HEK293 (cell line): ENCODE measurements around the gene THOP1.
A peak's percentile ranks its signal among the peaks of the same experiment; 100 is the strongest.

Experiments used
- CTCF ChIA-PET: fragments of 350-600 bp; formaldehyde crosslinking; extraction: SDS; loops from one replicate; lab custom pipeline; 2021; ENCODE audit warnings: antibody characterized with exemption; lab: Yijun Ruan, JAX
- POLR2A ChIA-PET: fragments of 300-600 bp; formaldehyde crosslinking; extraction: SDS; loops from one replicate; lab custom pipeline; 2020; ENCODE audit warnings: antibody characterized with exemption, inconsistent platforms; lab: Yijun Ruan, JAX
- H3K27ac ChIP-seq: fragments of 200-500 bp; sonication (Bioruptor generic); 2 replicates; pipeline ENCODE4 v1.5.1; 2014; ENCODE audit warnings: low read depth, low read length, control low read depth, inconsistent platforms; ENCODE audit errors: extremely low read depth
- H3K36me3 ChIP-seq, 2 experiments: fragments of 200-500 bp in 1 of 2; sonication (Bioruptor generic) in 1 of 2; 1 replicate in 1 of 2; 2 replicates in 1 of 2; pipeline ENCODE4 v1.5.1; 2014 to 2017; ENCODE audit warnings: inconsistent platforms in 2 of 2, low read length in 2 of 2; ENCODE audit not compliant: control insufficient read depth in 2 of 2, insufficient read depth in 1 of 2
- H3K4me1 ChIP-seq: fragments of 200-500 bp; sonication (Bioruptor generic); 2 replicates; pipeline ENCODE4 v1.5.1; 2014; ENCODE audit warnings: mild to moderate bottlenecking, low read length, inconsistent platforms; ENCODE audit not compliant: control insufficient read depth, insufficient read depth
- H3K4me3 ChIP-seq: 2 replicates; pipeline ENCODE4 v1.5.1; 2011; ENCODE audit warnings: low read depth, mild to moderate bottlenecking, control low read depth, low read length, moderate library complexity
- H3K9me3 ChIP-seq: fragments of 200-500 bp; sonication (Bioruptor generic); 2 replicates; pipeline ENCODE4 v1.5.1; 2014; ENCODE audit warnings: low read depth, low read length, inconsistent platforms; ENCODE audit not compliant: control insufficient read depth, insufficient read depth
- FEZF1 ChIP-seq: fragments of 450-650 bp; formaldehyde crosslinking; IDR thresholded peaks from 2 replicates; pipeline ENCODE4 v1.5.1; 2016; ENCODE audit warnings: missing biosample characterization, missing genetic modification characterization
- SCRT2 ChIP-seq: fragments of 450-650 bp; formaldehyde crosslinking; IDR thresholded peaks from 2 replicates; pipeline ENCODE4 v1.5.1; 2016; ENCODE audit warnings: missing biosample characterization, missing genetic modification characterization
- SP7 ChIP-seq: fragments of 450-650 bp; formaldehyde crosslinking; IDR thresholded peaks from 2 replicates; pipeline ENCODE4 v1.5.1; 2016; ENCODE audit warnings: missing biosample characterization, missing genetic modification characterization
- ZBTB7A ChIP-seq: fragments of 450-650 bp; formaldehyde crosslinking; IDR thresholded peaks from 2 replicates; pipeline ENCODE4 v1.5.1; 2016; ENCODE audit warnings: low read depth, missing biosample characterization, missing genetic modification characterization
- ZNF10 ChIP-seq: fragments of 450-650 bp; formaldehyde crosslinking; IDR thresholded peaks from 2 replicates; pipeline ENCODE4 v1.5.1; 2017; ENCODE audit warnings: missing biosample characterization, missing genetic modification characterization
- ZNF157 ChIP-seq: fragments of 450-650 bp; formaldehyde crosslinking; IDR thresholded peaks from 2 replicates; pipeline ENCODE4 v1.5.1; 2016; ENCODE audit warnings: missing biosample characterization, missing genetic modification characterization
- ZNF239 ChIP-seq: fragments of 450-650 bp; formaldehyde crosslinking; IDR thresholded peaks from 2 replicates; pipeline ENCODE4 v1.5.1; 2016; ENCODE audit warnings: missing biosample characterization, missing genetic modification characterization
- ZNF544 ChIP-seq: fragments of 450-650 bp; formaldehyde crosslinking; IDR thresholded peaks from 2 replicates; pipeline ENCODE4 v1.5.0; 2017; ENCODE audit warnings: missing biosample characterization, missing genetic modification characterization
- ZNF585B ChIP-seq: fragments of 450-650 bp; formaldehyde crosslinking; IDR thresholded peaks from 2 replicates; pipeline ENCODE4 v1.5.1; 2016; ENCODE audit warnings: missing biosample characterization, missing genetic modification characterization
- ZNF658 ChIP-seq: fragments of 450-650 bp; formaldehyde crosslinking; IDR thresholded peaks from 2 replicates; pipeline ENCODE4; 2016; ENCODE audit warnings: missing biosample characterization, missing genetic modification characterization
- ZNF660 ChIP-seq: fragments of 450-650 bp; IDR thresholded peaks from 2 replicates; pipeline ENCODE4 v1.5.1; 2018; ENCODE audit warnings: missing biosample characterization, mild to moderate bottlenecking, missing genetic modification characterization
- ZNF677 ChIP-seq: fragments of 450-650 bp; IDR thresholded peaks from 2 replicates; pipeline ENCODE4 v1.5.0; 2018; ENCODE audit warnings: missing biosample characterization, mild to moderate bottlenecking, missing genetic modification characterization, moderate library complexity
- TF ChIP-seq, protein P1 (sequence below): IDR thresholded peaks from 2 replicates; pipeline ENCODE4 v1.6.1; 2011; ENCODE audit warnings: mild to moderate bottlenecking, low read depth, low read length, borderline replicate concordance
- TF ChIP-seq, protein P2 (sequence below): fragments of 450-650 bp; formaldehyde crosslinking; optimal IDR thresholded peaks from 2 replicates; pipeline ENCODE3; 2016; ENCODE audit warnings: missing biosample characterization, mild to moderate bottlenecking, missing genetic modification characterization

The THOP1 gene

DNA sequence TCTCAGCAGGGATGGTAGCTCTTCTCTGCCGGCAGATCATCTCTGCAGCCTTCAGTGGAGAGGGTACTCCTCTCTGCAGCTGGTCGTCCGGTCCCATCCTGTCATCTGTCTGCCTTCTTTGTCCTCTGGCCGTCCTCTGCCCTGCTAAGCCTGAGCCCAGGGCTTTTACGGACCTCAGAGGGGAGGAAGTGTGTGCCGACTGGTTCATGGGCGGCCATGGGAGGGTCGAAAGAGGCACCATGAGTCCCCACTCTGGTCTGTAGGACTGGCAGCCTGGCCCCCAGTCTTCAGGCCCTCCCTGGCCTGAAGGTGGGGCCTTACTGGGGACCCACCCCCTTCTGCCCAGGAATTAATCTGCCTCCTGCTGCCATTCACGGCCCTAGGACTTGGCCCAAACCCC lies 38.3 kb downstream of the THOP1 start:
- Histone ChIP-seq H3K4me1 (no peaks in the 10 kb centered on the region), H3K36me3 (peaks cover 0 to 33% of the 10 kb centered on the region in 2 experiments; a peak in 2 of 3 replicates), H3K27ac (no peak overlapping the region), H3K9me3 (no peaks in the 10 kb centered on the region), H3K4me3 (no peak overlapping the region)
- CTCF ChIA-PET: interaction anchor here (1.7 kb wide), 1 partner anchor 17 kb away, joined by 3 read pairs; no protein-coding TSS in a partner anchor
- POLR2A ChIA-PET: interaction anchor here (1.0 to 1.5 kb wide), 2 partner anchors 18 to 39 kb away, joined by 4 to 6 read pairs; partner anchors contain the start of genes THOP1 and ZNF555
- TF ChIP-seq ZNF658 (tag by site-specific recombination): no peak
- no peak for TF ChIP-seq ZNF544 (tag by site-specific recombination)
- no peak for TF ChIP-seq ZNF677 (tag by site-specific recombination)
- TF ChIP-seq, protein P1, sequence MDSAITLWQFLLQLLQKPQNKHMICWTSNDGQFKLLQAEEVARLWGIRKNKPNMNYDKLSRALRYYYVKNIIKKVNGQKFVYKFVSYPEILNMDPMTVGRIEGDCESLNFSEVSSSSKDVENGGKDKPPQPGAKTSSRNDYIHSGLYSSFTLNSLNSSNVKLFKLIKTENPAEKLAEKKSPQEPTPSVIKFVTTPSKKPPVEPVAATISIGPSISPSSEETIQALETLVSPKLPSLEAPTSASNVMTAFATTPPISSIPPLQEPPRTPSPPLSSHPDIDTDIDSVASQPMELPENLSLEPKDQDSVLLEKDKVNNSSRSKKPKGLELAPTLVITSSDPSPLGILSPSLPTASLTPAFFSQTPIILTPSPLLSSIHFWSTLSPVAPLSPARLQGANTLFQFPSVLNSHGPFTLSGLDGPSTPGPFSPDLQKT: no peak

DNA sequence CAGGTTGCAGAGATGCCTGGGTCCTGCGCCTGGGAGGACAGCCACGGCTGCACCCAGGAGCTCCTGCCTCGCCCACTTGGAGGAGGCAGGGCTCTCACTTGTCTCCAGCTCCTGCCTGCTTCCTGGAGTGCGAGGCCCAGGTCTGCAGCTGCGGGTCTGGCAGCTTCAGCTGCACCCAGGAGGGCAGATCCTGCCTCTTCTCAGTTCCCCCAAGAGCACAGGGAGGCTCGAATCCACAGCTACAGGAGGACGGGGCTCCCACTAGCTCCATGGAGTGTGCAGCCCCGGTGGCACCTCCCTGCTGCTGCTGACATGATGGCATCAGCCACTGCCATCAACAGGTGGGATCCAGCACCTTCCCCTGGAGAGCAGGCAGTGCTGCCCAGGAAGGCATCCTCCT lies 38.8 kb downstream of the THOP1 start:
- peak; percentile 83 for TF ChIP-seq SCRT2 (tag by site-specific recombination)
- TF ChIP-seq ZNF660: no peak
- H3K36me3 ChIP-seq: peaks cover 0 to 33% of the 10 kb centered on the region in 2 experiments; a peak in 2 of 3 replicates
- no peaks in the 10 kb centered on the region for H3K9me3 ChIP-seq
- no peaks in the 10 kb centered on the region for H3K4me1 ChIP-seq
- ChIA-PET POLR2A (interaction anchor here (0.8 to 1.5 kb wide), 2 partner anchors 17 kb away, joined by 3 to 6 read pairs; partner anchors contain the start of gene ZNF555), CTCF (no interaction called here)
- no peak overlapping the region for H3K27ac ChIP-seq
- no peak overlapping the region for H3K4me3 ChIP-seq

DNA sequence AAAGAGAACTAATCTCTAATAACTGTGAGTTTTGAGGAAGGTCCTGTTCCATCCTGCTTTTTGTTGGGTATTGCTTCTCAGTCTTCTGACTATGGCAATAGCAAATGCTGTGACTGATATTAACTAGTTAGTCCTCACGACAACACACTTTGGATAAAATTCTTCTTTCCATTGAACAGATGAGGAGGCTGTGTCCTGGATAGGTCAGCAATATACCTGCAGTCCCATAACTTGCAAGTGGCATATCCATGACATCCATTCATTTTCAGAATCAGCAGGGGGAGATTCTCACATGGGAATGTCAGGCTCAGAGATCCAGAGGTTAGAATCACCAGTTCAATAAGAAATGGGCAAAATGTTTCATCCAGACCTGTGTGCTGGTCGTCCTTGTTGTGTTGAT lies 41.7 kb downstream of the THOP1 start:
- H3K4me3 ChIP-seq: no peak overlapping the region
- TF ChIP-seq ZBTB7A: no peak
- TF ChIP-seq ZNF239 (tag by site-specific recombination): no peak
- peak; percentile 98 for TF ChIP-seq ZNF157 (tag by site-specific recombination)
- no peak for TF ChIP-seq SP7
- H3K4me1 ChIP-seq: no peaks in the 10 kb centered on the region
- CTCF ChIA-PET: no interaction called here
- H3K36me3 ChIP-seq: peaks cover 0 to 33% of the 10 kb centered on the region in 2 experiments; a peak in 2 of 3 replicates
- no peaks in the 10 kb centered on the region for H3K9me3 ChIP-seq
- POLR2A ChIA-PET: no interaction called here
- H3K27ac ChIP-seq: no peak overlapping the region

DNA sequence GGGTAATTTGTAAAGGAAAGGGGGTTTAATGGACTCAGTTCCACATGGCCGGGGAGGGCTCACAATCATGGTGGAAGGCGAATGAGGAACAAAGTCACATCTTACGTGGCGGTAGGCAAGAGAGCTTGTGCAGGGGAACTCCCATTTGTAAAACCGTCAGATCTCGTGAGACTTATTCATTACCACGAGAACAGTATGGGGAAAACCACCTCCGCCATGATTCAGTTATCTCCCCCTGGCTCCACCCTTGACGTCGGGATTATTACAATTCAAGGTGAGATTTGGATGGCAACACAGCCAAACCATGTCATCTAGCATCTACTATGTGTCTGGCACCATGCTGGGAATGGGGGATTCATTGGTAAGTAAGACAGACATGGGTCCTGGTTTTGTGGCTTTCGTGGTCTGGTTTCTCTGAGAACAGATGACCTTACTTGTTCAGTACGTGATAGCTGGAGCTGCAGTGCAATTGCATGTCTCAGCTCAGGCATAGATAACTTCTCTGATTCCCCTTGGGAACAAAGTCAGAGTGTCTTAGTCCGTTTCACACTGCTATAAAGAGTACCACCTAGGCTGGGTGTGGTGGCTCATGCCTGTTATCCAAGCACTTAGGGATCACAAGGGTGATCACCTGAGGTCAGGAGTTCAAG lies 42.7 kb downstream of the THOP1 start:
- TF ChIP-seq FEZF1 (tag by site-specific recombination): no peak
- TF ChIP-seq ZNF10 (tag by site-specific recombination): no peak
- TF ChIP-seq, protein P2, sequence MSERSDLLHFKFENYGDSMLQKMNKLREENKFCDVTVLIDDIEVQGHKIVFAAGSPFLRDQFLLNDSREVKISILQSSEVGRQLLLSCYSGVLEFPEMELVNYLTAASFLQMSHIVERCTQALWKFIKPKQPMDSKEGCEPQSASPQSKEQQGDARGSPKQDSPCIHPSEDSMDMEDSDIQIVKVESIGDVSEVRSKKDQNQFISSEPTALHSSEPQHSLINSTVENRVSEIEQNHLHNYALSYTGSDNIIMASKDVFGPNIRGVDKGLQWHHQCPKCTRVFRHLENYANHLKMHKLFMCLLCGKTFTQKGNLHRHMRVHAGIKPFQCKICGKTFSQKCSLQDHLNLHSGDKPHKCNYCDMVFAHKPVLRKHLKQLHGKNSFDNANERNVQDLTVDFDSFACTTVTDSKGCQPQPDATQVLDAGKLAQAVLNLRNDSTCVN: no peak
- TF ChIP-seq ZNF585B: no peak
- POLR2A ChIA-PET: no interaction called here
- no peaks in the 10 kb centered on the region for H3K4me1 ChIP-seq
- H3K27ac ChIP-seq: no peak overlapping the region
- CTCF ChIA-PET: interaction anchor here (0.7 kb wide), 1 partner anchor 20 kb away, joined by 3 read pairs; no protein-coding TSS in a partner anchor
- no peaks in the 10 kb centered on the region for H3K9me3 ChIP-seq
- H3K36me3 ChIP-seq: peaks cover 0 to 37% of the 10 kb centered on the region in 2 experiments; a peak in 2 of 3 replicates
- H3K4me3 ChIP-seq: no peak overlapping the region
